Activated CD8-positive, alpha-beta T cell treated with anti-CD3 and anti-CD28 coated beads for 36 hours (primary cell): ENCODE results near the gene ZNF277. TPM values are rescaled to one million over a fixed set of nuclear protein-coding genes. Genes with fewer than 3 reads are reported as not detected.
"Not testable (repeated sequence)": the region's sequence is repeated elsewhere in the genome, so short reads cannot be mapped to it uniquely, and the experiment has no call there.

Source experiments
- ATAC-seq: fragments of 200-7000 bp; cut with Tn5 transposase; one replicate; pipeline ENCODE4 v1.10.0; 2021; ENCODE audit warnings: mild to moderate bottlenecking, moderate library complexity
- CTCF ChIA-PET: fragments of 350-600 bp; sonication (Branson Sonifier 250); formaldehyde crosslinking; loops from one replicate; lab custom pipeline; 2021; ENCODE audit warnings: antibody characterized with exemption; lab: Charles Lee
- POLR2A ChIA-PET: fragments of 350-600 bp; sonication (Branson Sonifier 250); formaldehyde crosslinking; loops from one replicate; lab custom pipeline; 2021; ENCODE audit warnings: antibody characterized with exemption; lab: Charles Lee
- DNase-seq: peaks from one replicate; pipeline ENCODE4 v3.0.0-alpha.2; 2020
- H3K27ac Mint-ChIP-seq: one replicate; pipeline ENCODE4 v1.8.0; 2021; ENCODE audit warnings: mild to moderate bottlenecking, mixed read lengths
- H3K27me3 Mint-ChIP-seq: one replicate; pipeline ENCODE4 v1.8.0; 2021; ENCODE audit warnings: mixed read lengths
- H3K36me3 Mint-ChIP-seq: one replicate; pipeline ENCODE4 v1.8.0; 2021; ENCODE audit warnings: low read depth, mixed read lengths
- H3K4me1 Mint-ChIP-seq: one replicate; pipeline ENCODE4 v1.8.0; 2021; ENCODE audit warnings: low read depth, mixed read lengths
- H3K4me3 Mint-ChIP-seq: one replicate; pipeline ENCODE4 v1.8.0; 2021; ENCODE audit warnings: mild to moderate bottlenecking, moderate library complexity, mixed read lengths
- H3K9me3 Mint-ChIP-seq: one replicate; pipeline ENCODE4 v1.8.0; 2021; ENCODE audit warnings: mixed read lengths
- CTCF ChIP-seq: fragments of 200-600 bp; IDR thresholded peaks from one replicate; pipeline ENCODE4 v1.8.0; 2022; ENCODE audit warnings: antibody characterized with exemption, mild to moderate bottlenecking
- intact Hi-C: fragments of 100-400 bp; cut with micrococcal nuclease; formaldehyde crosslinking; loops from one replicate; pipeline ENCODE4 v1.10.0; 2022
- total RNA-seq, 2 experiments: library from RNA; stranded (reverse); gene quantifications; one replicate each; pipeline ENCODE4 v1.2.3, GENCODE V29; 2021

Gene ZNF277
- total RNA-seq, 2 experiments from 2014 or later = 21.5 to 25.8 TPM

DNA sequence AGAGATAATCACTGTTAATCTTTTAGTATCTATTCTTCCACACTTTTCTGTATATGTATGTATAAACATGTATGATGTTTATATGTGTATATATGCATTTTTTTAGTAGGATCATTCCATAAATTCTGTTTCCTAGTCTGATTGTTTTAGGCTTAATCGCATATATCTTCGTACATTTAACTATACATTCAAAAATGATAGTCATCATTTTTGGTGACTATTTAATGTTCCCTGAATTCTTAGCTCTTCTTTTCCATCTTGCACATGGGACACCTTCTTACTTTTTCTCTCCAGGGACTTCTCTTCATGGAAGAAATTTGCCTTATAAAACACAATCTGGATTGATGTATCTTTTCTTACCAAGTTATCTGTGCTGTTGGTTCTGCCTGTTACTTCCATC, 42.1 kb downstream of the ZNF277 start:
- ChIA-PET POLR2A (no interaction called here), CTCF (no interaction called here)
- DNase-seq (no peak), ATAC-seq (no peak)
- Mint-ChIP-seq H3K27ac (no peak overlapping the region), H3K4me1 (peaks cover 18% of the 10 kb centered on the region), H3K9me3 (peaks cover 2% of the 10 kb centered on the region), H3K27me3 (no peaks in the 10 kb centered on the region), H3K36me3 (peaks cover 7% of the 10 kb centered on the region), H3K4me3 (no peak overlapping the region)
- TF ChIP-seq CTCF = no peak
- intact Hi-C loops = no loop called here

DNA sequence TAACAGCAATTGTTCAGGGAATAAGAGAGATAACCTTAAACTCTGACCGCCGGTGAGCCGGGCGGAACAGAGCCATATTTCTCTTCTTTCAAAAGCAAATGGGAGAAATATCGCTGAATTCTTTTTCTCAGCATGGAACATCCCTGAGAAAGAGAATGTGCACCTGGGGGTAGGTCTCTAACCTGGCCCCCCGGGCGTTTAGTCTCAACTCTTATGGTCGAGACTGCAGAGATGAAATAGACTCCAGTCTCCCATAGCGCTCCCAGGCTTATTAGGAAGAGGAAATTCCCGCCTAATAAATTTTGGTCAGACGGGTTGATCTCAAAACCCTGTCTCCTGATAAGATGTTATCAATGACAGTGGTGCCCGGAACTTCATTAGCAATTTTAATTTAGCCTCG, 43.5 kb downstream of the ZNF277 start:
- H3K4me3 Mint-ChIP-seq, POLR2A ChIA-PET, H3K9me3 Mint-ChIP-seq, ATAC-seq, DNase-seq, H3K27ac Mint-ChIP-seq, CTCF ChIA-PET, intact Hi-C loops, H3K27me3 Mint-ChIP-seq, H3K36me3 Mint-ChIP-seq: not testable (repeated sequence)
- H3K4me1 Mint-ChIP-seq = peaks cover 28% of the 10 kb centered on the region

DNA sequence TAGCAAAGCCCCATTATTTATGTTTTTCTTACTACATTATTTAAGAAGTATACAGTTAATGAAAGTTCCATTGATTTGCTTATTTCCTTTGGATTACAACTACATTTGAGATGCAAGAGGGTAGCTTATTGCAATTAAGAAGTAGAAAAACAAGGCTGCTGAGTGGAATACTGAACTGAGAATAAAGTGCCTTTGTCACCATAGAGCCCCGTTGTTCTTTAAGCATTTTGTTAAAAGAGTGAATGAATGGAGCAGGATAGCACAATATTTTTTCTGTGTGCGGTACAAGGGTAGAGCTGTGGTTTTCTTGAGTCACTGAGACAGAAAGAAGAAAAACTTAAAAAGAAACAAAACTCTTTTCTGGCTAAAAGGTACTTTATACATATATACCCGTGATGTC, 45.6 kb downstream of the ZNF277 start:
- Mint-ChIP-seq H3K4me3 (no peak overlapping the region), H3K9me3 (no peaks in the 10 kb centered on the region), H3K36me3 (peaks cover 2% of the 10 kb centered on the region), H3K4me1 (peaks cover 31% of the 10 kb centered on the region), H3K27ac (no peak overlapping the region), H3K27me3 (no peaks in the 10 kb centered on the region)
- DNase-seq (no peak), ATAC-seq (no peak)
- intact Hi-C loops = no loop called here
- TF ChIP-seq CTCF = no peak
- ChIA-PET CTCF (no interaction called here), POLR2A (no interaction called here)

DNA sequence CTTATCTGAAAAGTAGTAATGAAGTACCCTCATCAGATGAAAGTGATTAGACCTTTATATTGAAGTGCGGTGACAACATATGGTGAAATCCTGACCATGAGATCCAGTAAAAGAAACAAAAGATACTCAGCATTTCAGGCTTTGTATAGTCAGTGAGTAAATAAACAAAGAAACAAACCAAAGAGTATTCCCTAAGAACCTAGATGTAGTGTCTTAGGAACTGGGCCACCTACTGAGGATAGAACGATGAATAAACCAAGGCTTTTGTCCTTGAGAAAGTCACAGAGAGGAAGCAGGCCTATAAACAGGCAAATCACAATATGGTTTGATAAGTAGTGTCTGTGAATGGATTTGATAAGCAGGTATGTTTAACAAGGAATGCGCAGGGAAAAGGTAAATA, 46.2 kb downstream of the ZNF277 start:
- TF ChIP-seq CTCF = no peak
- DNase-seq (no peak), ATAC-seq (no peak)
- ChIA-PET POLR2A (no interaction called here), CTCF (no interaction called here)
- no peaks in the 10 kb centered on the region for H3K9me3 Mint-ChIP-seq
- H3K27me3 Mint-ChIP-seq = no peaks in the 10 kb centered on the region
- no peaks in the 10 kb centered on the region for H3K36me3 Mint-ChIP-seq
- H3K27ac Mint-ChIP-seq = no peak overlapping the region
- intact Hi-C loops = no loop called here
- no peak overlapping the region for H3K4me3 Mint-ChIP-seq
- H3K4me1 Mint-ChIP-seq = peaks cover 30% of the 10 kb centered on the region

DNA sequence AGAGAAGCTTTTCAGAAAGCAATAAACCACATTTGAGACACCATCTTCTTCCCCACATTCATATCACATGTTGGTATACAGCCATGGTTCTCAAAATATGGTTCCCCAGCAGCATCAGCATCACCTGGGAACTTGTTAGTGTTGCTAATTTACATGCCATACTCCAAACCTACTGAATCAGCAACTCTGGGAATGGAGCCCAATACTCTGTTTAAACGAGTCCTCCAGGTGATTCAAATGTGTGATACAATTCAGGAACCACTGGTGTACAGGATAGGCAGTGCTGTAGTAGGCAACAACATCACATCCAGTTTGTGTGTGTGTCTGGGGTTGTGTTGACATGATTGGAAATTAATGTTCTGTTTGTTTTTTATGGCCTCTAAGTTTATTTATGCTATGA, 47.7 kb downstream of the ZNF277 start:
- ChIA-PET CTCF (no interaction called here), POLR2A (interaction anchor here (0.6 kb wide), 1 partner anchor 20 kb away, joined by 3 read pairs; no protein-coding TSS in a partner anchor)
- TF ChIP-seq CTCF = no peak
- H3K36me3 Mint-ChIP-seq = no peaks in the 10 kb centered on the region
- no peaks in the 10 kb centered on the region for H3K27me3 Mint-ChIP-seq
- peaks cover 30% of the 10 kb centered on the region for H3K4me1 Mint-ChIP-seq
- intact Hi-C loops = no loop called here
- H3K9me3 Mint-ChIP-seq = no peaks in the 10 kb centered on the region
- DNase-seq (no peak), ATAC-seq (no peak)
- H3K27ac Mint-ChIP-seq = no peak overlapping the region
- no peak overlapping the region for H3K4me3 Mint-ChIP-seq
